GM21528 (cell line): ENCODE results near the gene GSX2.
"Not testable (repeated sequence)": the region's sequence is repeated elsewhere in the genome, so short reads cannot be mapped to it uniquely, and the experiment has no call there.

Experiments
- ATAC-seq: cut with Tn5 transposase; IDR thresholded peaks from one replicate; pipeline ENCODE4 v1.9.1; 2021; ENCODE audit warnings: mild to moderate bottlenecking, moderate library complexity; ENCODE audit not compliant: unreplicated experiment, low FRiP score

Gene GSX2

GRCh38 chr4:54099748-54100574 is at the start of gene GSX2:
GSX2 (plus strand) TSS chr4:54100163; CDS start chr4:54100345, 182 bp downstream.
- ATAC-seq = no peak

- ATAC-seq = no peak
Observed at GRCh38 chr4:54050214-54050904, 49.6 kb upstream of the GSX2 start.

- not testable (repeated sequence) for ATAC-seq
Observed at GRCh38 chr4:54053322-54053721, 46.6 kb upstream of the GSX2 start.

GRCh38 chr4:54054501-54054900 is 45.5 kb upstream of the GSX2 start:
- ATAC-seq = no peak

- no peak for ATAC-seq
Observed at GRCh38 chr4:54055494-54055893, 44.5 kb upstream of the GSX2 start.

- no peak for ATAC-seq
Observed at GRCh38 chr4:54056360-54056759, 43.6 kb upstream of the GSX2 start.

- no peak for ATAC-seq
Observed at GRCh38 chr4:54058171-54058570, 41.8 kb upstream of the GSX2 start.

- ATAC-seq = no peak
Observed at GRCh38 chr4:54060116-54060515, 39.8 kb upstream of the GSX2 start.

- ATAC-seq = no peak
Observed at GRCh38 chr4:54061067-54061466, 38.9 kb upstream of the GSX2 start.

- ATAC-seq = no peak
Observed at GRCh38 chr4:54061873-54062272, 38.1 kb upstream of the GSX2 start.

GRCh38 chr4:54062392-54062791 is 37.6 kb upstream of the GSX2 start:
- ATAC-seq = no peak

- no peak for ATAC-seq
Observed at GRCh38 chr4:54063229-54063628, 36.7 kb upstream of the GSX2 start.

- peak; percentile 30 for ATAC-seq
Observed at GRCh38 chr4:54063737-54064316, 36.1 kb upstream of the GSX2 start.

- ATAC-seq = peak; percentile 96
Observed at GRCh38 chr4:54064317-54065111, 35.4 kb upstream of the GSX2 start, which contains the start of gene CHIC2. CHIC2 (minus strand) TSS chr4:54064605; CDS start chr4:54064300, 305 bp downstream.

- no peak for ATAC-seq
Observed at GRCh38 chr4:54065282-54066087, 34.5 kb upstream of the GSX2 start.

- ATAC-seq = no peak
Observed at GRCh38 chr4:54066088-54066415, 33.9 kb upstream of the GSX2 start.

GRCh38 chr4:54066718-54067129 is 33.2 kb upstream of the GSX2 start:
- no peak for ATAC-seq

GRCh38 chr4:54067166-54067565 is 32.8 kb upstream of the GSX2 start:
- ATAC-seq = no peak

GRCh38 chr4:54073271-54073880 is 26.6 kb upstream of the GSX2 start:
- ATAC-seq = no peak
